LoVo (cell line): ENCODE results near the gene PDZD2.

Experiments
- DNase-seq: peaks from one replicate; pipeline ENCODE4 v3.0.0-alpha.2; 2016; ENCODE audit warnings: low spot score

PDZD2 gene

DNA sequence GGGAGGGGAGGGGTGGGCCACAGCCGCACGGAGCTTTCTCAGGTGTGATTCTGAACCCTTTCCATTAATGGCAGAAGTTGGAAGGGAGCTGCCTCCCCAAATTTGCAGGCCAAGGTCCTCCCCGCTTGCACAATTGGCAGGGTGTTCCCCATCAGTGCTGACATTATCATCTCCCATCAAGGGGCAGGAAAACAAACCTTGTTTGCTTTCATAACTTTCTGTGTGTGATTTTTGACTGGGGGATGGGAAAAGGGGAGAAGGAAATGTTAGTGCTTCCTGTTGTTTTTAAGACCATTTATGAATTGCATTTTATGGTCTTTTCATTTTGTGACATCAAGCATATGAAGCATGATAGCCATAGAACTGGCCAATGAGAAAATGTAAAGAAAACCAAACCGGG is 292.9 kb downstream of the PDZD2 start:
- DNase-seq: no peak

- DNase-seq: no peak
These were observed 295.2 kb downstream of the PDZD2 start for GRCh38 chr5:31934156-31934555.

- DNase-seq: no peak
These were observed 296.8 kb downstream of the PDZD2 start for GRCh38 chr5:31935496-31936369.

DNA sequence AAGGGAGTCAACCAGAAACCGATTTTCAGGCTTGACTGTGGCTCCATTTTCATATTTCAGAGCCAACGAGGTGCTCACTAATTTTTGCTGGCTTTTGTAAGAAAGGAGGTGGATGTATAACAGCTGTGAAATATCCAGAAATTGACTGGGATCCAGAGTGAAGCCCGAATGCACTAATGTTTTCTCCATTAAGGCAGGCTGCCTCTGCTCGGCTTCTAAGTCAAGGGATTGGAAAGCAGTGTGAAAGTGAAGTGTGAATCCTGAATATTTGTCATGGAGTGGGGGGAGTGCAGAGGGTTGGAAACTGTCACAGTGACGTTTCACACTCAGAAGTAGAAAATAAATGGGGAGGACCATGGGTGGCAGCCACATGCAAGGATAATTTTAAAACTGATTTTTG is 297.8 kb downstream of the PDZD2 start:
- DNase-seq: no peak

DNA sequence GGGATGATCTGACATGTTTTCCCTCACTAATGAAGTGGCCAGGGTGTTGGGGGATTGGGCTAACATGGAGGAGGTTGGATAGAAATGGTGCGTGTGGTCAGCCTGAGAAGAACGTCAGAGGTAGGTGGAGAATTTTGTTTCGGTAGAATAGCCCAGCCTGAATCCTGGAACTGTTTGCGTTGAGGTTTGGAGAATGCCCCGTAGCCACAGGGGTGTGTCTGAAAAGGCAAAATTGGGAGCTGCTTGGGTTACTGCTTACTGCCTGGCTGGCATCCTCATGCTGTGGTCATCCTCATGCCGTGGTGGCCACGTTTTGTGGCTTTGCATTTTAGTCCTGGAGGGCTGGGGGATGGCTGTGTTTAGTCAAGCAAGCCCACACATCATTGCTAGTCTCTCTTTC is 298.3 kb downstream of the PDZD2 start:
- DNase-seq: no peak

GRCh38 chr5:31937703-31938102 is 298.8 kb downstream of the PDZD2 start:
- DNase-seq: no peak

GRCh38 chr5:31939151-31939550 is 300.2 kb downstream of the PDZD2 start:
- DNase-seq: no peak

DNA sequence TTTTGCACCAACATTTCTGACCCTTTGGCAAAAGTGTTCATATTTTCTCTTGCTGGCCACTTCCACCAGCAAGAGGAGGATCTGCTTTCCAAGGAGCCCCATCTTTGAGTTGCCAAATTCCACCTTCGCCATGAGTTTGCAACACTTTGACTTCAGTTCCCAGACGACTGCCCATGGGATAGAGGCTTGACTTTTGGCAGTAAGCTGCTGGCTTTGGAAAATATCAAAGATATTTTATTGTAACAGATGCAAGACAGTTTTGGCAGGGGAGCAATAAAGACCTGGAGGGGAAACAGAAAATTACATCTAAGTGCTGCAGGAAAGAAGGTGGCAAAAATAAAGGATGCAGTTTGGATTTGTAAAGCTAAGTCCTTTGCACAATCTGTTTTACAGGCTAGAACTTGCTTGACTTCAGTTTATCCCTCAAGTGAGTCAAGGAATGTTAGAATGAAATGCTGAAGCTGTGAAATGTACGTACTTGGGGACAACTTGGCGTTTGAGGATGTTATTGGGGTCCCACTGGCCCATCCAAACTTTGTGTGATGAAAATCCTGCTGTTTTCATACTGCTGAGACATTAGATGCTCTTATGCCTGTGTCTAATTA is 302.3 kb downstream of the PDZD2 start:
- DNase-seq: no peak

DNA sequence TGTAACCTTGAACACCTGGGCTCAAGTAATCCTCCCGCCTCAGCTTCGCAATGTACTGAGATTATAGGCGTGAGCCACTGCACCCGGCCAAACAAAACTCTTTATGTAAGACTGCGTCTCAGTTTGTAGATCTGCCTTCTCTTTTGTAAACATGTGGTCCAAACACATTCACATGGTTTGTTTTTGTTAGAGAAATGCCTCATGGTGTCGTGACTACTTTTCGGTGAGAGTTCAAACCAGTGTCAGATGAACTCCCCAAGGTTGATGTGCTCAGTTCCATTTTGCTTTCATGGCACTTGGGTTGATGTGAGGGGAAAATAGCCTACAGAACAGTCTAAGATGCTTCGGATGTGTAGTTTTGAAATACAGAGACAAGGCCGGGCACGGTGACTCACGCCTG is 303.6 kb downstream of the PDZD2 start:
- DNase-seq: no peak

- DNase-seq: no peak
These were observed 305.9 kb downstream of the PDZD2 start for GRCh38 chr5:31944684-31945445.

GRCh38 chr5:31948006-31948405 is 309.1 kb downstream of the PDZD2 start:
- no peak for DNase-seq

- DNase-seq: no peak
These were observed 313.1 kb downstream of the PDZD2 start for GRCh38 chr5:31952067-31952466.

DNA sequence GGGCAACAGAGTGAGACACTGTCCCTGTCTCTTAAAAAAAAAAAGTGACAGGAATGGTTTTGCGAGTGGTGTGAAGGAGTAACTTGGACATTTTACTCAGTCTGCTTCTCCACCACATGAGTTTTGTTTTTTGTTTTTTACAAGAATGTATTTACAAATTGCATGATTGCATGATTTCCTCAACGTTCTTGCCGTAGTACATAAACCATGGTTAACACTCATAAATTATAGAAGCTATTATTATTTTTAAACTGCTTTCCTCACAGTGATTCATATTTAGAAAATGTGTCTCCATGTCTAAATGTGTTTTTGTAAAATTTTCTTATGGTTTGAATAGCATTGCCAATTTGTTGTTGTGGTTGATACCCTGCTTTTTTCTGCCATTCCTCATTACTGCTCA is 315.2 kb downstream of the PDZD2 start:
- DNase-seq: no peak

DNA sequence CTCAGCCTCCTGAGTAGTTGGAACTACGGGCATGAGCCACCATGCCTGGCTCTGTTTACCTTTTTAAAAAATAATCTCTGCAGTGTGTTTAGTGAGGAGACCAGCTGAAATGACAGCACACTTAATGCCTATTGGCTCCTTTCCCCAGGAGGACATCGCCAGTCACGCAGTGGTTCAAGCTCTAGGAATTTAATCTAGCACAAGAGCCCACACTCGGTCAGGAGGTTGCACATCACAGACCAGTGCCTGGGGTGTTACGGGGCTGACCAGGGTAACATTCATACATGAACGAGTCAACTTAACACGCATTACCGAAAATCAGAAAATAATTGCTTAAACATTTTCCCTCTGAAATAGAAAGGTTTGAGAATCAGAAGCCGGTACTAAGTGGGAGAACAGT is 318.2 kb downstream of the PDZD2 start:
- no peak for DNase-seq

- no peak for DNase-seq
These were observed 323.4 kb downstream of the PDZD2 start for GRCh38 chr5:31962351-31962751.

DNA sequence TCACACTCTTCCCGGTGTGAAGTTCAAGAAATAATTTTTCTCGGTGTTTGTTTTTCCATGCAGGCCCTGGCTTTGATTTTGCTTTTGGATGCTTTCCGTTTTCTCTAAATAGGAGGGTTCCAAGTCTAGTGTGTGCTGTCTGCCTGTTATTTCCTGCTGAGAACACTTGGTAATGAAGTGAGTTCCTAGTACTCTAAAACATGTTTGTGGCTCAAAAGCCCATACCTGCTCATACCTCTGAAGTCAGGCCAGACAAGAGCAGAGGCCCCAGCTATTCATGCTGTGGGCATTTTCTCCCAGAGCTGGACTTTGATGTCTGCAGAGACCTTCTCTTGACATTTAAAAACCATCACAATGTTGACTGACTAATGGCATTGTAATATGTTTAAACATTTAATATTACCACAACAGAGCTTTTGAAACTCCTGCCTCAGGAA is 324.0 kb downstream of the PDZD2 start:
- no peak for DNase-seq

DNA sequence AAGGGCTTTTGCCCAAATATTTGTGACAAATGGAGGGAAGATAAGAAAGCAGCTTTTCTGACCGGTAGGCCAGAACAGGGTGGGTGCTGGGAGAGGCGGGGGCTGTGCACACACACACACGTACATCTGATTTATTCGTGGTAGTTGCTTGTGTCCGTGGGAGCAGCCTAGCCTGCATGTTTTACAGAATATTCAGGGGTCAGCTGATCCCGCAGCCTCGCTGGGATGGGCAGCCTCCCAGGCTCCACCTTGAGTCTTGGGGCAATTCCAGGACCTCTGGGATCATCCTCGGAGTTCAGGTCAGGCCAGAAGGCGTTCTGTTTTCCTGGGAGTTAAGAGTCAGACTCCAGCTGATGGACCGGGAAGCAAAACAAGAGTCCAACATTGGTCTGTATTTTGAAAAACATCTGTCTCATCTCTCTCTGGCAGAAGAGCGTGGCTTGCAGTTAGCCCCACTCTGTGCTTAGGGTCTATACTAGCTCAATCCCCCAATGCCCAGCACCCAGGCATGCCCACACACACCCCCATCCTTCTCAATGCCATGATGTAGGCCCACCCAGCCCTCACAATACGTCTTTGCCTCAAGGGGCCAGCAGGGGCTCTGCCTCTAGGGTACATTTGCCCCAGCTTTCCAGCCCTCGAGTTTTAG is 324.6 kb downstream of the PDZD2 start:
- no peak for DNase-seq

GRCh38 chr5:31964007-31964360 is 325.1 kb downstream of the PDZD2 start:
- no peak for DNase-seq

DNA sequence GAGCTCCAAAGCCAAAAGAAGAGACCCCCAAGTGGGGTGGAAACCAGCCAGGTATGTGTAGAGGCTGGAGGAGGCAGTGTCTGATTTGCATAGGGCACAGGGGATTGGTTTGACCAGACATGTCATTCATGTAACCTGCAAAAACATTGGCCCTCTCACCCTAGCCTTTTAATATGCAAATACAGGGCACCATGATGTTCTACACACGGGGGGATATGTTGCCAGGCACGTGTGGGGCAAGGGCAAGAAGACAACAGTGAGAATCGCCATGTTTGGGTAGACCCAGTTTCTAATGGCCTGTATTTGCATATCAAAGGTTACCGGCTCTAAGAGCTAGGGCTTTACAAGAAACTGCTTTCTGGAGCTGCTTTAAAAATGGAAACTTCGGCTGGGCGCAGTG is 326.3 kb downstream of the PDZD2 start:
- DNase-seq: no peak

- DNase-seq: no peak
These were observed 328.0 kb downstream of the PDZD2 start for GRCh38 chr5:31966936-31967335.

GRCh38 chr5:31967461-31967860 is 328.5 kb downstream of the PDZD2 start:
- DNase-seq: no peak

GRCh38 chr5:31972558-31972957 is 333.6 kb downstream of the PDZD2 start:
- no peak for DNase-seq
